Breast epithelium (tissue), 3 donors: Measurements from ENCODE around the gene ANAPC2.

ENCODE experiments used
- CTCF ChIP-seq, 3 donors: fragments of 450-650 bp; IDR thresholded peaks; one replicate each; pipeline ENCODE4 v1.5.1; 2016 to 2017; ENCODE audit warnings: antibody characterized with exemption in 3 of 3, mild to moderate bottlenecking in 3 of 3, moderate library complexity in 3 of 3
- POLR2A ChIP-seq: fragments of 450-650 bp; IDR thresholded peaks from one replicate; pipeline ENCODE4 v1.6.1; 2016; ENCODE audit warnings: antibody characterized with exemption, mild to moderate bottlenecking, moderate library complexity

GRCh38 chr9:137221095-137221505, 32.7 kb upstream of the ANAPC2 start:
- TF ChIP-seq POLR2A (no peak), CTCF (IDR thresholded peaks at IDR 0.05) (no peak)
